WTC11 (cell line): ENCODE measurements around the gene ZNF709. TPM values are rescaled to one million over a fixed set of nuclear protein-coding genes. Genes with fewer than 3 reads are reported as not detected.
A peak's percentile ranks its signal among the peaks of the same experiment; 100 is the strongest.

ENCODE experiments used
- ATAC-seq: fragments of 200-7000 bp; cut with Tn5 transposase; 2 replicates; pipeline ENCODE4 v1.10.0; 2021; ENCODE audit warnings: mild to moderate bottlenecking, moderate library complexity
- CTCF ChIA-PET: fragments of 300-600 bp; sonication (Branson Sonifier 250); formaldehyde crosslinking; loops from one replicate; lab custom pipeline; 2021; ENCODE audit warnings: antibody characterized with exemption; lab: Charles Lee
- POLR2A ChIA-PET: fragments of 350-600 bp; sonication (Branson Sonifier 250); formaldehyde crosslinking; loops from one replicate; lab custom pipeline; 2021; ENCODE audit warnings: antibody characterized with exemption; lab: Charles Lee
- DNase-seq: peaks from one replicate; pipeline ENCODE4 v3.0.0; 2021; ENCODE audit warnings: low spot score
- H3K27ac Mint-ChIP-seq: 2 replicates; pipeline ENCODE4 v1.8.0; 2021; ENCODE audit warnings: mixed read lengths
- H3K27me3 Mint-ChIP-seq: 2 replicates; pipeline ENCODE4 v1.8.0; 2021; ENCODE audit warnings: low read depth, mild to moderate bottlenecking, moderate library complexity, mixed read lengths
- H3K36me3 Mint-ChIP-seq: 2 replicates; pipeline ENCODE4 v1.8.0; 2021; ENCODE audit warnings: mixed read lengths
- H3K4me1 Mint-ChIP-seq: 2 replicates; pipeline ENCODE4 v1.8.0; 2022; ENCODE audit warnings: mixed read lengths
- H3K4me3 Mint-ChIP-seq: 2 replicates; pipeline ENCODE4 v1.8.0; 2021; ENCODE audit warnings: mild to moderate bottlenecking, moderate library complexity, mixed read lengths
- H3K9me3 Mint-ChIP-seq: 2 replicates; pipeline ENCODE4 v1.8.0; 2021; ENCODE audit warnings: mixed read lengths
- ARID4B ChIP-seq: sonication (generic); formaldehyde crosslinking; IDR thresholded peaks from 2 replicates; pipeline ENCODE4 v1.8.0; 2023; ENCODE audit warnings: missing genetic modification reagents, mild to moderate bottlenecking, borderline replicate concordance
- ATF6 ChIP-seq: sonication (generic); formaldehyde crosslinking; IDR thresholded peaks from 2 replicates; pipeline ENCODE4 v1.8.1; 2023; ENCODE audit warnings: mild to moderate bottlenecking, missing genetic modification reagents
- CREB1 ChIP-seq: sonication (generic); formaldehyde crosslinking; IDR thresholded peaks from 2 replicates; pipeline ENCODE4 v1.8.0; 2023; ENCODE audit warnings: mild to moderate bottlenecking, missing genetic modification reagents
- CTCF ChIP-seq: fragments of 200-600 bp; IDR thresholded peaks from 2 replicates; pipeline ENCODE4 v1.8.0; 2022; ENCODE audit warnings: antibody characterized with exemption
- ELF4 ChIP-seq: sonication (generic); formaldehyde crosslinking; IDR thresholded peaks from 2 replicates; pipeline ENCODE4 v1.8.1; 2022; ENCODE audit warnings: low read depth, mild to moderate bottlenecking, moderate library complexity, missing genetic modification reagents
- IRF1 ChIP-seq: sonication (generic); formaldehyde crosslinking; IDR thresholded peaks from 2 replicates; pipeline ENCODE4 v1.8.0; 2023; ENCODE audit warnings: missing genetic modification reagents
- JUN ChIP-seq: sonication (generic); formaldehyde crosslinking; IDR thresholded peaks from 2 replicates; pipeline ENCODE4 v1.8.0; 2023; ENCODE audit warnings: mild to moderate bottlenecking, missing genetic modification reagents
- MLX ChIP-seq: sonication (generic); formaldehyde crosslinking; IDR thresholded peaks from 2 replicates; pipeline ENCODE4 v1.8.1; 2023; ENCODE audit warnings: mild to moderate bottlenecking, missing genetic modification reagents, moderate library complexity
- NFATC4 ChIP-seq: fragments of 250-450 bp; sonication (Bioruptor Pico); IDR thresholded peaks from 2 replicates; pipeline ENCODE4 v1.9.0; 2021; ENCODE audit warnings: mild to moderate bottlenecking
- NFE2L1 ChIP-seq: sonication (generic); formaldehyde crosslinking; IDR thresholded peaks from 2 replicates; pipeline ENCODE4 v1.8.1; 2023; ENCODE audit warnings: missing genetic modification reagents
- NFYB ChIP-seq: sonication (generic); formaldehyde crosslinking; conservative IDR thresholded peaks from 2 replicates; pipeline ENCODE4 v1.8.0; 2022; ENCODE audit warnings: low read depth, missing genetic modification reagents
- NR1H2 ChIP-seq: sonication (generic); formaldehyde crosslinking; IDR thresholded peaks from 2 replicates; pipeline ENCODE4 v1.9.0; 2021; ENCODE audit warnings: mild to moderate bottlenecking, moderate library complexity, missing genetic modification reagents
- NR2C2 ChIP-seq: sonication (generic); formaldehyde crosslinking; IDR thresholded peaks from 2 replicates; pipeline ENCODE4 v1.8.0; 2022; ENCODE audit warnings: mild to moderate bottlenecking, missing genetic modification reagents
- SOX15 ChIP-seq: fragments of 250-450 bp; sonication (Bioruptor Pico); IDR thresholded peaks from 2 replicates; pipeline ENCODE4 v1.9.0; 2021; ENCODE audit warnings: mild to moderate bottlenecking
- TCF7 ChIP-seq: sonication (generic); formaldehyde crosslinking; IDR thresholded peaks from 2 replicates; pipeline ENCODE4 v1.8.0; 2022; ENCODE audit warnings: mild to moderate bottlenecking, low read depth, missing genetic modification reagents, moderate library complexity
- TEAD4 ChIP-seq: sonication (generic); formaldehyde crosslinking; IDR thresholded peaks from 2 replicates; pipeline ENCODE4 v1.8.0; 2022; ENCODE audit warnings: mild to moderate bottlenecking, missing genetic modification reagents
- TP53 ChIP-seq: sonication (generic); formaldehyde crosslinking; IDR thresholded peaks from 2 replicates; pipeline ENCODE4 v1.8.1; 2023; ENCODE audit warnings: mild to moderate bottlenecking, missing genetic modification reagents
- ZBTB21 ChIP-seq: sonication (generic); formaldehyde crosslinking; IDR thresholded peaks from 2 replicates; pipeline ENCODE4 v1.8.1; 2023; ENCODE audit warnings: mild to moderate bottlenecking, missing genetic modification reagents, borderline replicate concordance
- ZNF317 ChIP-seq: sonication (generic); formaldehyde crosslinking; IDR thresholded peaks from 2 replicates; pipeline ENCODE4 v1.8.1; 2023; ENCODE audit warnings: low read depth, mild to moderate bottlenecking, moderate library complexity, missing genetic modification reagents, borderline replicate concordance
- ZNF423 ChIP-seq: fragments of 250-450 bp; sonication (Bioruptor Pico); IDR thresholded peaks from 2 replicates; pipeline ENCODE4 v2.1.2; 2022; ENCODE audit warnings: mild to moderate bottlenecking, moderate library complexity
- ZNF671 ChIP-seq: fragments of 250-450 bp; sonication (Bioruptor Pico); IDR thresholded peaks from 2 replicates; pipeline ENCODE4 v1.8.0; 2021; ENCODE audit warnings: mild to moderate bottlenecking
- total RNA-seq: library from RNA; stranded (reverse); gene quantifications from 3 replicates; pipeline ENCODE4 v1.2.3, GENCODE V29; 2021

The ZNF709 gene
- total RNA-seq, 1 experiment from 2014 or later: 3.0 TPM

- CTCF ChIA-PET: no interaction called here
- peaks cover 93% of the 10 kb centered on the region for H3K9me3 Mint-ChIP-seq
- no peak overlapping the region for H3K4me3 Mint-ChIP-seq
- POLR2A ChIA-PET: no interaction called here
- TF ChIP-seq ELF4 (CRISPR knock-in tag): no peak
- no peak for TF ChIP-seq TCF7 (CRISPR knock-in tag)
- TF ChIP-seq CREB1: no peak
- no peak for TF ChIP-seq ZBTB21
- no peak for TF ChIP-seq NR2C2
- no peak for TF ChIP-seq TEAD4
- no peak for TF ChIP-seq IRF1 (CRISPR knock-in tag)
- H3K36me3 Mint-ChIP-seq: peaks cover 94% of the 10 kb centered on the region
- no peak overlapping the region for H3K27ac Mint-ChIP-seq
- H3K4me1 Mint-ChIP-seq: no peaks in the 10 kb centered on the region
- DNase-seq: no peak
- no peak for ATAC-seq
- H3K27me3 Mint-ChIP-seq: peaks cover 20% of the 10 kb centered on the region
Observed at GRCh38 chr19:12526542-12526941, 41.9 kb upstream of the ZNF709 start.

GRCh38 chr19:12521996-12522395 lies 37.4 kb upstream of the ZNF709 start:
- POLR2A ChIA-PET: no interaction called here
- CTCF ChIA-PET: no interaction called here
- H3K4me1 Mint-ChIP-seq: no peaks in the 10 kb centered on the region
- peaks cover 12% of the 10 kb centered on the region for H3K27me3 Mint-ChIP-seq
- H3K9me3 Mint-ChIP-seq: peaks cover 75% of the 10 kb centered on the region
- TF ChIP-seq ZNF671 (CRISPR knock-in tag) (no peak), NFE2L1 (CRISPR knock-in tag) (no peak)
- TF ChIP-seq, all 79 proteins: peak for 0
- Mint-ChIP-seq H3K27ac (no peak overlapping the region), H3K36me3 (peaks cover 74% of the 10 kb centered on the region), H3K4me3 (no peak overlapping the region)
- ATAC-seq: peak; percentile 81
- DNase-seq: peak; percentile 72

- Mint-ChIP-seq H3K27ac (no peak overlapping the region), H3K4me3 (peak overlapping the region; percentile 47), H3K27me3 (no peaks in the 10 kb centered on the region), H3K36me3 (peaks cover 9% of the 10 kb centered on the region), H3K9me3 (peaks cover 41% of the 10 kb centered on the region), H3K4me1 (no peaks in the 10 kb centered on the region)
- DNase-seq: peak; percentile 75
- TF ChIP-seq SOX15 (no peak), NFYB (CRISPR knock-in tag) (peak; percentile 57; the same call in 1 of the 2 replicates)
- POLR2A ChIA-PET: interaction anchor here (0.6 to 0.9 kb wide), 4 partner anchors 18 to 148 kb away, joined by 3 to 4 read pairs (median 3); partner anchors contain the start of genes ZNF442 and ZNF564
- ATAC-seq: peak; percentile 89
- CTCF ChIA-PET: interaction anchor here (0.6 to 3.7 kb wide), 9 partner anchors 11 to 696 kb away, joined by 3 to 26 read pairs (median 4); partner anchors contain the start of genes ZNF442 and ZNF709
Observed at GRCh38 chr19:12513531-12514061, 29.0 kb upstream of the ZNF709 start.

- H3K9me3 Mint-ChIP-seq: peaks cover 6% of the 10 kb centered on the region
- DNase-seq (no peak), ATAC-seq (no peak)
- peaks cover 7% of the 10 kb centered on the region for H3K4me1 Mint-ChIP-seq
- H3K36me3 Mint-ChIP-seq: no peaks in the 10 kb centered on the region
- H3K27me3 Mint-ChIP-seq: peaks cover 7% of the 10 kb centered on the region
- ChIA-PET POLR2A (interaction anchor here (0.5 kb wide), 1 partner anchor 139 kb away, joined by 3 read pairs; no protein-coding TSS in a partner anchor), CTCF (no interaction called here)
- H3K4me3 Mint-ChIP-seq: no peak overlapping the region
- no peak overlapping the region for H3K27ac Mint-ChIP-seq
- TF ChIP-seq TP53 (CRISPR knock-in tag) (no peak), CTCF (no peak), ZNF317 (CRISPR knock-in tag) (no peak), ATF6 (CRISPR knock-in tag) (no peak), NFYB (CRISPR knock-in tag) (no peak), JUN (CRISPR knock-in tag) (no peak), NFATC4 (CRISPR knock-in tag) (no peak), MLX (no peak), ELF4 (CRISPR knock-in tag) (no peak), NR1H2 (CRISPR knock-in tag) (no peak), NFE2L1 (CRISPR knock-in tag) (no peak), ARID4B (CRISPR knock-in tag) (no peak), TCF7 (CRISPR knock-in tag) (no peak), ZNF423 (CRISPR knock-in tag) (no peak)
Observed at GRCh38 chr19:12497032-12497431, 12.4 kb upstream of the ZNF709 start.
